ENCODE results near the gene C11orf98. TPM values are rescaled to one million over a fixed set of nuclear protein-coding genes. Genes with fewer than 3 reads are reported as not detected.

Gene C11orf98
- total and polyA plus RNA-seq, 2 donors (not counting 1 experiment from before 2014, with no cell fraction given): 41.5 to 48.1 TPM

DNA sequence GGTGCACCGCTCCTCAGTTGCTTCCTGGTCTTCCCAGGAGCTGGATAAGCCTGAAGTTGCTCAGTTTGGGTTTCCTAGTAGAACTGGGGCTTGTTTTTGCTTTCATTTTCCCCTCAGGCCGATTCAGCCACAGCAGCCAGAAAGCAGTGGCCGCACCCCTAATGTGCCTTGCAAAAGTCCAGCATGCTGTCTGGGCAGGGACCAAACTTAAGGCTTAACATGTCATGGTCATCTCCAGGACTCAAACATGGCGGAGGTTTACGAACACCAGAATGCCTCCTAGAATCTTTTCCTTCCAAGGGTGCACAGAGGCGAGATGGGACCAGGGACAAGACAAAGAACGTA, 45.0 kb upstream of the C11orf98 start:
- intact Hi-C loops (cut with micrococcal nuclease): no loop called here
- peak overlapping the region; percentile 95 for H3K27ac Mint-ChIP-seq
- no peaks in the 10 kb centered on the region for H4K20me1 ChIP-seq (ENCODE audit: control insufficient read depth, insufficient read depth, low read length, poor library complexity, severe bottlenecking)
- H2AFZ ChIP-seq (ENCODE audit: insufficient read depth, low read depth, low read length, poor library complexity, severe bottlenecking): peak overlapping the region; percentile 99
- peaks cover 25% of the 10 kb centered on the region for H3K79me2 ChIP-seq (ENCODE audit: control insufficient read depth, insufficient read depth, low read length)
- CTCF ChIA-PET: interaction anchor here (1.0 to 1.4 kb wide), 3 partner anchors 38 to 116 kb away, joined by 3 read pairs; partner anchors contain the start of genes C11orf98, CSKMT and UQCC3
- peak overlapping the region; percentile 92 for H3K4me3 Mint-ChIP-seq
- peak overlapping the region; percentile 95 for H3K4me2 ChIP-seq (replicated peaks; ENCODE audit: low read depth, low read length, poor library complexity, severe bottlenecking)
- H3K4me3 ChIP-seq (ENCODE audit: control extremely low read depth in 1 of 5, extremely low read depth in 1 of 5, insufficient read depth in 1 of 5, low read depth in 2 of 5, low read length in 4 of 5): peak overlapping the region; percentile 18 to 91 (median 73)
- H3K4me1 Mint-ChIP-seq: peaks cover 65% of the 10 kb centered on the region
- POLR2A ChIA-PET: interaction anchor here (0.6 to 6.5 kb wide), 17 partner anchors 17 to 171 kb away, joined by 3 to 66 read pairs (median 9); partner anchors contain the start of genes C11orf98, CSKMT, HNRNPUL2 and INTS5
- peak overlapping the region; percentile 89 for H3K9ac ChIP-seq (ENCODE audit: low read length)
- H3K27me3 ChIP-seq (replicated peaks in 1 of 4; ENCODE audit: control extremely low read depth in 1 of 4, control insufficient read depth in 3 of 4, insufficient read depth in 4 of 4, low read length in 3 of 4): no peaks in the 10 kb centered on the region
- TF ChIP-seq, protein P1, sequence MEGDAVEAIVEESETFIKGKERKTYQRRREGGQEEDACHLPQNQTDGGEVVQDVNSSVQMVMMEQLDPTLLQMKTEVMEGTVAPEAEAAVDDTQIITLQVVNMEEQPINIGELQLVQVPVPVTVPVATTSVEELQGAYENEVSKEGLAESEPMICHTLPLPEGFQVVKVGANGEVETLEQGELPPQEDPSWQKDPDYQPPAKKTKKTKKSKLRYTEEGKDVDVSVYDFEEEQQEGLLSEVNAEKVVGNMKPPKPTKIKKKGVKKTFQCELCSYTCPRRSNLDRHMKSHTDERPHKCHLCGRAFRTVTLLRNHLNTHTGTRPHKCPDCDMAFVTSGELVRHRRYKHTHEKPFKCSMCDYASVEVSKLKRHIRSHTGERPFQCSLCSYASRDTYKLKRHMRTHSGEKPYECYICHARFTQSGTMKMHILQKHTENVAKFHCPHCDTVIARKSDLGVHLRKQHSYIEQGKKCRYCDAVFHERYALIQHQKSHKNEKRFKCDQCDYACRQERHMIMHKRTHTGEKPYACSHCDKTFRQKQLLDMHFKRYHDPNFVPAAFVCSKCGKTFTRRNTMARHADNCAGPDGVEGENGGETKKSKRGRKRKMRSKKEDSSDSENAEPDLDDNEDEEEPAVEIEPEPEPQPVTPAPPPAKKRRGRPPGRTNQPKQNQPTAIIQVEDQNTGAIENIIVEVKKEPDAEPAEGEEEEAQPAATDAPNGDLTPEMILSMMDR (IDR thresholded peaks at IDR 0.05): no peak
- TF ChIP-seq EZH2 (IDR thresholded peaks at IDR 0.05; ENCODE audit: borderline replicate concordance, insufficient read depth, low read depth, low read length, poor library complexity, severe bottlenecking): no peak
- WGBS (ENCODE audit: insufficient coverage): 69% methylated on average over 7 of the region's 7 CpGs
- no peaks in the 10 kb centered on the region for H3K27me3 Mint-ChIP-seq
- no peaks in the 10 kb centered on the region for H3K9me3 ChIP-seq (ENCODE audit: control extremely low read depth in 1 of 3, control insufficient read depth in 2 of 3, insufficient read depth in 1 of 3, low read length in 2 of 3)
- H3K27ac ChIP-seq (ENCODE audit: low read length in 2 of 2): peak overlapping the region; percentile 90 to 93
- ATAC-seq (ENCODE audit: low read depth): no peak
- H3K36me3 ChIP-seq (replicated peaks in 1 of 2; ENCODE audit: control extremely low read depth in 1 of 2, control insufficient read depth in 1 of 2, extremely low read depth in 1 of 2, insufficient read depth in 2 of 2, low read length in 1 of 2): peaks cover 0 to 38% of the 10 kb centered on the region in 2 experiments
- DNase-seq: no peak
- peaks cover 39 to 52% of the 10 kb centered on the region in 2 donors for H3K4me1 ChIP-seq (ENCODE audit: control insufficient read depth in 2 of 2, insufficient read depth in 2 of 2, low read length in 2 of 2)
- H3K9me3 Mint-ChIP-seq (ENCODE audit: insufficient read depth): no peaks in the 10 kb centered on the region
